K562 (cell line): ENCODE results near the gene RAD21L1. TPM values are rescaled to one million over a fixed set of nuclear protein-coding genes. Genes with fewer than 3 reads are reported as not detected.

ENCODE experiments used
- ATAC-seq: fragments of 200-7000 bp; cut with Tn5 transposase; 3 replicates; pipeline ENCODE4 v1.9.1; 2020; ENCODE audit warnings: moderate library complexity
- BruUV-seq: library from RNA; stranded (reverse); fragments of 400-500 nt; replicated peaks from 2 replicates; lab custom pipeline; 2021; lab: Mats Ljungman, UMichigan
- CTCF ChIA-PET: fragments of 300-600 bp; formaldehyde crosslinking; extraction: SDS; loops from one replicate; lab custom pipeline; 2021; ENCODE audit warnings: low intra/inter-chr PET ratio; lab: Yijun Ruan, JAX
- POLR2A ChIA-PET: fragments of 300-600, 350-650 bp; sonication (Branson Sonifier 250); formaldehyde crosslinking; extraction: SDS; loops from one replicate; lab custom pipeline; 2021; ENCODE audit warnings: antibody characterized with exemption, inconsistent platforms; lab: Yijun Ruan, JAX
- DNase-seq, 4 experiments: peaks; one replicate each; pipeline versions ENCODE4 v3.0.0 to v3.0.0-alpha.2; 2011 to 2018; ENCODE audit warnings: low spot score in 3 of 4, mixed read lengths in 3 of 4; ENCODE audit errors: extremely low read depth in 1 of 4
- FAIRE-seq: peaks from 2 replicates; lab custom pipeline; 2011; peaks lifted over from hg19 to GRCh38; lab: Jason Lieb, UNC
- H2AFZ ChIP-seq: 2 replicates; pipeline ENCODE4 v1.6.0; 2011; ENCODE audit warnings: low read depth, low read length, control low read depth, inconsistent platforms
- H3K27ac ChIP-seq: fragments of 200-600 bp; 3 replicates; pipeline ENCODE4 v1.8.0; 2011; ENCODE audit warnings: low read depth, mild to moderate bottlenecking, control low read depth, inconsistent platforms, low read length, moderate library complexity, mixed read lengths; ENCODE audit errors: extremely low read depth
- H3K27me3 ChIP-seq, 2 experiments: fragments of 300-600 bp in 1 of 2; 2 replicates in 1 of 2; 3 replicates in 1 of 2; pipeline versions ENCODE4 v1.6.0 to v1.8.0; 2011; ENCODE audit warnings: inconsistent platforms in 2 of 2, low read length in 2 of 2, mild to moderate bottlenecking in 1 of 2, mixed read lengths in 1 of 2, moderate library complexity in 1 of 2; ENCODE audit not compliant: control insufficient read depth in 2 of 2, insufficient read depth in 2 of 2
- H3K36me3 ChIP-seq: fragments of 300-600 bp; 3 replicates; pipeline ENCODE4 v1.8.0; 2011; ENCODE audit warnings: mild to moderate bottlenecking, low read length, inconsistent platforms; ENCODE audit not compliant: control insufficient read depth, insufficient read depth
- H3K4me1 ChIP-seq, 2 experiments: fragments of 200-600 bp in 1 of 2; replicated peaks in 1 of 2; 2 replicates in 1 of 2; 3 replicates in 1 of 2; pipeline versions ENCODE4 v1.5.1 to v1.8.0; 2011; ENCODE audit warnings: inconsistent platforms in 2 of 2, low read length in 2 of 2, mild to moderate bottlenecking in 1 of 2, mixed read lengths in 1 of 2, moderate library complexity in 1 of 2; ENCODE audit not compliant: control insufficient read depth in 2 of 2, insufficient read depth in 2 of 2
- H3K4me2 ChIP-seq: 2 replicates; pipeline ENCODE4 v1.6.1; 2011; ENCODE audit warnings: low read length, control low read depth, inconsistent platforms, mixed read lengths; ENCODE audit not compliant: insufficient read depth
- H3K4me3 ChIP-seq: fragments of 200-600 bp; sonication (generic), shearing (Covaris generic); 2 replicates; pipeline ENCODE4 v1.5.1; 2016; ENCODE audit warnings: control low read depth, inconsistent platforms
- H3K79me2 ChIP-seq: fragments of 200-600 bp; 3 replicates; pipeline ENCODE4 v1.8.0; 2011; ENCODE audit warnings: low read length, inconsistent platforms; ENCODE audit not compliant: control insufficient read depth, insufficient read depth
- H3K9ac ChIP-seq, 2 experiments: 2 replicates each; pipeline versions ENCODE4 v1.6.0 to v1.6.1; 2011; ENCODE audit warnings: low read depth in 2 of 2, low read length in 2 of 2, control low read depth in 1 of 2, inconsistent platforms in 1 of 2, mild to moderate bottlenecking in 1 of 2, mixed read lengths in 1 of 2; ENCODE audit not compliant: insufficient read depth in 1 of 2
- H3K9me1 ChIP-seq: one replicate; pipeline ENCODE4 v1.6.0; 2011; ENCODE audit warnings: inconsistent platforms, mild to moderate bottlenecking, low read length, moderate library complexity; ENCODE audit not compliant: control insufficient read depth, insufficient read depth
- H3K9me3 ChIP-seq: replicated peaks from 2 replicates; pipeline ENCODE4 v1.5.1; 2011; ENCODE audit warnings: low read depth, low read length, inconsistent platforms; ENCODE audit not compliant: control insufficient read depth, insufficient read depth
- H4K20me1 ChIP-seq: replicated peaks from 2 replicates; pipeline ENCODE4 v1.6.1; 2011; ENCODE audit warnings: low read length, inconsistent platforms, mixed read lengths; ENCODE audit not compliant: control insufficient read depth, insufficient read depth
- ARID1B ChIP-seq: fragments of 450-650 bp; IDR thresholded peaks from 2 replicates; pipeline ENCODE4 v1.6.1; 2016; ENCODE audit warnings: antibody characterized with exemption, mild to moderate bottlenecking, inconsistent platforms
- CAMTA2 ChIP-seq: fragments of 250-450 bp; sonication (Bioruptor Pico); conservative IDR thresholded peaks from 2 replicates; pipeline ENCODE4 v1.5.1; 2022
- COPS2 ChIP-seq: fragments of 450-650 bp; conservative IDR thresholded peaks from 2 replicates; pipeline ENCODE4 v1.6.1; 2016; ENCODE audit warnings: mild to moderate bottlenecking, moderate library complexity
- DIDO1 ChIP-seq: fragments of 450-650 bp; IDR thresholded peaks from 2 replicates; pipeline ENCODE4 v1.6.1; 2016; ENCODE audit warnings: low read depth, missing biosample characterization, missing genetic modification characterization
- HCFC1 ChIP-seq: IDR thresholded peaks from 2 replicates; pipeline ENCODE4 v1.6.1; 2012; ENCODE audit warnings: low read depth, low read length, improper control_type of control experiment
- HSF4 ChIP-seq: fragments of 250-450 bp; sonication (Bioruptor Pico); IDR thresholded peaks from 2 replicates; pipeline ENCODE4 v2.1.2; 2022; ENCODE audit warnings: mild to moderate bottlenecking, moderate library complexity, borderline replicate concordance
- MTA2 ChIP-seq: fragments of 450-650 bp; IDR thresholded peaks from 2 replicates; pipeline ENCODE4 v1.6.1; 2016; ENCODE audit warnings: low read depth
- NCOA2 ChIP-seq, 2 experiments: fragments of 450-650 bp; IDR thresholded peaks; 2 replicates each; pipeline ENCODE4 v1.6.1; 2018; ENCODE audit warnings: mild to moderate bottlenecking in 2 of 2, moderate library complexity in 1 of 2; ENCODE audit not compliant: partially characterized antibody in 2 of 2
- SMARCE1 ChIP-seq: fragments of 450-650 bp; IDR thresholded peaks from 2 replicates; pipeline ENCODE4 v1.7.1; 2016; ENCODE audit warnings: mild to moderate bottlenecking
- TFAM ChIP-seq: fragments of 250-450 bp; sonication (Bioruptor Pico); conservative IDR thresholded peaks from 2 replicates; pipeline ENCODE4 v1.5.0; 2021; ENCODE audit warnings: mild to moderate bottlenecking, moderate library complexity
- TGIF2 ChIP-seq: sonication (generic); formaldehyde crosslinking; IDR thresholded peaks from 2 replicates; pipeline ENCODE4 v1.8.1; 2022; ENCODE audit warnings: mild to moderate bottlenecking, missing genetic modification reagents, moderate library complexity
- ZNF436 ChIP-seq: fragments of 250-450, 450-650 bp; sonication (Bioruptor Pico); formaldehyde crosslinking; IDR thresholded peaks from 2 replicates; pipeline ENCODE4 v1.7.0; 2020; ENCODE audit warnings: mild to moderate bottlenecking
- ZNF561 ChIP-seq: fragments of 450-650 bp; formaldehyde crosslinking; conservative IDR thresholded peaks from 2 replicates; pipeline ENCODE4 v1.4.0; 2020; ENCODE audit warnings: mild to moderate bottlenecking, moderate library complexity
- ZNF79 ChIP-seq: fragments of 250-450 bp; sonication (Bioruptor Pico); IDR thresholded peaks from 2 replicates; pipeline ENCODE4 v1.4.0; 2020; ENCODE audit warnings: low read depth, mild to moderate bottlenecking, moderate library complexity
- in situ Hi-C: fragments of 300-500 bp; cut with MboI; formaldehyde crosslinking; loops from 4 replicates; pipeline ENCODE4 v1.15.0; 2018; ENCODE audit warnings: inconsistent platforms, mixed read lengths
- intact Hi-C: fragments of 100-400 bp; cut with micrococcal nuclease; formaldehyde crosslinking; loops from 2 replicates; pipeline ENCODE4 v1.14.2; 2022
- polyA plus RNA-seq, 8 experiments: library from polyadenylated mRNA; depleted of rRNA in 4 of 8; stranded (reverse) in 5 of 8; unstranded in 3 of 8; fragments of >200 nt; fragmentation: Nextera tagmentation in 2 of 8; fragmentation: Illumina TruSeq in 1 of 8; extraction: Ambion mirVana in 2 of 8; extraction: Trizol in 1 of 8; gene quantifications; 2 replicates each; pipeline versions ENCODE4 v1.2.1 to v1.2.3, GENCODE V29; 2011 to 2014; ENCODE audit warnings: inconsistent platforms in 1 of 8, missing spikeins in 1 of 8
- total RNA-seq, 7 experiments: library from RNA; depleted of rRNA in 6 of 7; stranded (reverse); fragments of >200 nt in 6 of 7; fragmentation: Illumina TruSeq in 2 of 7; extraction: Trizol in 2 of 7; gene quantifications; 2 replicates each; pipeline versions ENCODE4 v1.2.1 to v1.2.3, GENCODE V29; 2011 to 2021; ENCODE audit warnings: low replicate concordance in 1 of 7
- TF ChIP-seq, protein P1 (sequence below): fragments of 450-650 bp; IDR thresholded peaks from 2 replicates; pipeline ENCODE4 v1.6.1; 2016; ENCODE audit warnings: antibody characterized with exemption
- TF ChIP-seq, protein P2 (sequence below): sonication (generic); formaldehyde crosslinking; IDR thresholded peaks from 2 replicates; pipeline ENCODE4 v1.8.0; 2022; ENCODE audit warnings: mild to moderate bottlenecking, low read depth, missing genetic modification reagents
- TF ChIP-seq, protein P3 (sequence below): IDR thresholded peaks from 2 replicates; pipeline ENCODE4 v1.6.1; 2011; ENCODE audit warnings: borderline replicate concordance, low read depth, mild to moderate bottlenecking, moderate library complexity, low read length; ENCODE audit not compliant: insufficient read depth, poor library complexity, severe bottlenecking
- TF ChIP-seq, protein P4 (sequence below): fragments of 450-650 bp; IDR thresholded peaks from one replicate; pipeline ENCODE4 v1.6.1; 2018; ENCODE audit warnings: mild to moderate bottlenecking, moderate library complexity; ENCODE audit not compliant: partially characterized antibody

RAD21L1 gene
- total and polyA plus RNA-seq, 9 of the 15 experiments (the other 6 are each of a cell fraction or from before 2014, with no cell fraction given): 0.17 to 1.7 (median 0.45) TPM; not detected in 1

DNA sequence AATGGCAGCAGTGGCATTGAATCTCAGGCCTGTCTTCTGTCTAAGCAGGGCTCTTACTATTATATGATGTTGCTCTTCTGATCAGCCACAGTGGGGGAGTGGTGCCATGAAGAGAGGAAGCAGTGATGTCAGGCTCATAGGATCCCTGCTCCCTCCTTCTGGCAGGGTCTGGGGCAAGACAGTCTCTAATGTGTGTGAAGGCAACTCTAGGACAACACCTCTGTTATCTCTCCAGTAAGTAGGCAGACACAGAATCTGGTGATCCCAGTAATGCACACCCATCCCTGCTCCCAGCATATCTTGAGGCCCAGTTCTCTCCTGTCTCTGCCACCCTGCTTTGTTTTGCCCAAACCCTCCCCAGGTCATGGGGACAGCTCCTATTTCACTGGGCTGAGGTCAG is 13.8 kb upstream of the RAD21L1 start:
- H3K79me2 ChIP-seq: no peaks in the 10 kb centered on the region
- FAIRE-seq: peak; percentile 76
- H4K20me1 ChIP-seq: no peaks in the 10 kb centered on the region
- no peaks in the 10 kb centered on the region for H3K9me1 ChIP-seq
- peak overlapping the region; percentile 50; the same call in 1 of the 2 replicates for H3K4me2 ChIP-seq
- H3K4me3 ChIP-seq: no peak overlapping the region
- no peak overlapping the region for H3K27ac ChIP-seq
- POLR2A ChIA-PET: interaction anchor here (0.6 to 1.0 kb wide), 4 partner anchors 8 to 27 kb away, joined by 3 read pairs; partner anchors contain the start of genes C20orf202 and TMEM74B
- 0 out of 2 replicates have a peak overlapping the region, but pooled peaks have one; percentile 12 for H2AFZ ChIP-seq
- peak; percentile 21; the same call in 2 of the 3 replicates for ATAC-seq
- BruUV-seq: no TSS peak
- intact Hi-C loops (loop anchor here (5.0 to 10.0 kb wide), 5 partner anchors 35 to 237 kb away; partner anchors contain the start of genes FKBP1A and PSMF1), in situ Hi-C loops (no loop called here)
- no peaks in the 10 kb centered on the region for H3K36me3 ChIP-seq
- H3K27me3 ChIP-seq: no peaks in the 10 kb centered on the region
- H3K9me3 ChIP-seq: no peaks in the 10 kb centered on the region; the same call in 1 of the 2 replicates
- peak in 2 of 4 experiments; percentile 35 to 68 for DNase-seq
- H3K9ac ChIP-seq: peak overlapping the region in 1 of 2 experiments; percentile 39; a peak in 1 of 4 replicates
- H3K4me1 ChIP-seq: peaks cover 11 to 35% of the 10 kb centered on the region in 2 experiments; a peak in 4 of 5 replicates
- CTCF ChIA-PET: no interaction called here
- TF ChIP-seq SMARCE1: no peak
- peak; percentile 49; the same call in 1 of the 2 replicates for TF ChIP-seq ARID1B
- TF ChIP-seq ZNF79: no peak
- TF ChIP-seq, protein P1, sequence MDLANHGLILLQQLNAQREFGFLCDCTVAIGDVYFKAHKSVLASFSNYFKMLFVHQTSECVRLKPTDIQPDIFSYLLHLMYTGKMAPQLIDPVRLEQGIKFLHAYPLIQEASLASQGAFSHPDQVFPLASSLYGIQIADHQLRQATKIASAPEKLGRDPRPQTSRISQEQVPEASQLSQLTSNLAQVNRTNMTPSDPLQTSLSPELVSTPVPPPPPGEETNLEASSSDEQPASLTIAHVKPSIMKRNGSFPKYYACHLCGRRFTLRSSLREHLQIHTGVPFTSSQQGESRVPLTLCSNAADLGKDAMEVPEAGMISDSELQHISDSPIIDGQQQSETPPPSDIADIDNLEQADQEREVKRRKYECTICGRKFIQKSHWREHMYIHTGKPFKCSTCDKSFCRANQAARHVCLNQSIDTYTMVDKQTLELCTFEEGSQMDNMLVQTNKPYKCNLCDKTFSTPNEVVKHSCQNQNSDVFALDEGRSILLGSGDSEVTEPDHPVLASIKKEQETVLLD: no peak
- no peak for TF ChIP-seq COPS2
- no peak for TF ChIP-seq ZNF436
- TF ChIP-seq, protein P2, sequence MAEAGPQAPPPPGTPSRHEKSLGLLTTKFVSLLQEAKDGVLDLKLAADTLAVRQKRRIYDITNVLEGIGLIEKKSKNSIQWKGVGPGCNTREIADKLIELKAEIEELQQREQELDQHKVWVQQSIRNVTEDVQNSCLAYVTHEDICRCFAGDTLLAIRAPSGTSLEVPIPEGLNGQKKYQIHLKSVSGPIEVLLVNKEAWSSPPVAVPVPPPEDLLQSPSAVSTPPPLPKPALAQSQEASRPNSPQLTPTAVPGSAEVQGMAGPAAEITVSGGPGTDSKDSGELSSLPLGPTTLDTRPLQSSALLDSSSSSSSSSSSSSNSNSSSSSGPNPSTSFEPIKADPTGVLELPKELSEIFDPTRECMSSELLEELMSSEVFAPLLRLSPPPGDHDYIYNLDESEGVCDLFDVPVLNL (CRISPR knock-in tag): no peak
- TF ChIP-seq NCOA2 (IDR thresholded peaks at IDR 0.05; ENCODE audit: partially characterized antibody in 2 of 2): no peak
- TF ChIP-seq, protein P3, sequence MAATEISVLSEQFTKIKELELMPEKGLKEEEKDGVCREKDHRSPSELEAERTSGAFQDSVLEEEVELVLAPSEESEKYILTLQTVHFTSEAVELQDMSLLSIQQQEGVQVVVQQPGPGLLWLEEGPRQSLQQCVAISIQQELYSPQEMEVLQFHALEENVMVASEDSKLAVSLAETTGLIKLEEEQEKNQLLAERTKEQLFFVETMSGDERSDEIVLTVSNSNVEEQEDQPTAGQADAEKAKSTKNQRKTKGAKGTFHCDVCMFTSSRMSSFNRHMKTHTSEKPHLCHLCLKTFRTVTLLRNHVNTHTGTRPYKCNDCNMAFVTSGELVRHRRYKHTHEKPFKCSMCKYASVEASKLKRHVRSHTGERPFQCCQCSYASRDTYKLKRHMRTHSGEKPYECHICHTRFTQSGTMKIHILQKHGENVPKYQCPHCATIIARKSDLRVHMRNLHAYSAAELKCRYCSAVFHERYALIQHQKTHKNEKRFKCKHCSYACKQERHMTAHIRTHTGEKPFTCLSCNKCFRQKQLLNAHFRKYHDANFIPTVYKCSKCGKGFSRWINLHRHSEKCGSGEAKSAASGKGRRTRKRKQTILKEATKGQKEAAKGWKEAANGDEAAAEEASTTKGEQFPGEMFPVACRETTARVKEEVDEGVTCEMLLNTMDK: no peak
- no peak for TF ChIP-seq TFAM (CRISPR knock-in tag)
- no peak for TF ChIP-seq ZNF561 (CRISPR knock-in tag)
- TF ChIP-seq CAMTA2 (CRISPR knock-in tag): no peak
- TF ChIP-seq HSF4 (CRISPR knock-in tag): no peak
- no peak for TF ChIP-seq DIDO1 (tag)
- TF ChIP-seq HCFC1: no peak
- TF ChIP-seq, protein P4, sequence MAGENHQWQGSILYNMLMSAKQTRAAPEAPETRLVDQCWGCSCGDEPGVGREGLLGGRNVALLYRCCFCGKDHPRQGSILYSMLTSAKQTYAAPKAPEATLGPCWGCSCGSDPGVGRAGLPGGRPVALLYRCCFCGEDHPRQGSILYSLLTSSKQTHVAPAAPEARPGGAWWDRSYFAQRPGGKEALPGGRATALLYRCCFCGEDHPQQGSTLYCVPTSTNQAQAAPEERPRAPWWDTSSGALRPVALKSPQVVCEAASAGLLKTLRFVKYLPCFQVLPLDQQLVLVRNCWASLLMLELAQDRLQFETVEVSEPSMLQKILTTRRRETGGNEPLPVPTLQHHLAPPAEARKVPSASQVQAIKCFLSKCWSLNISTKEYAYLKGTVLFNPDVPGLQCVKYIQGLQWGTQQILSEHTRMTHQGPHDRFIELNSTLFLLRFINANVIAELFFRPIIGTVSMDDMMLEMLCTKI: no peak
- TF ChIP-seq TGIF2: no peak
- TF ChIP-seq MTA2: peak; percentile 18; the same call in 1 of the 2 replicates
